HG03460 (cell line): Measurements from ENCODE around the gene HTATSF1.

Source experiments
- ATAC-seq: cut with Tn5 transposase; IDR thresholded peaks from one replicate; pipeline ENCODE4 v1.9.1; 2021; ENCODE audit not compliant: unreplicated experiment

The HTATSF1 gene

GRCh38 chrX:136496186-136496763, 1.1 kb upstream of the HTATSF1 start:
- no peak for ATAC-seq

DNA sequence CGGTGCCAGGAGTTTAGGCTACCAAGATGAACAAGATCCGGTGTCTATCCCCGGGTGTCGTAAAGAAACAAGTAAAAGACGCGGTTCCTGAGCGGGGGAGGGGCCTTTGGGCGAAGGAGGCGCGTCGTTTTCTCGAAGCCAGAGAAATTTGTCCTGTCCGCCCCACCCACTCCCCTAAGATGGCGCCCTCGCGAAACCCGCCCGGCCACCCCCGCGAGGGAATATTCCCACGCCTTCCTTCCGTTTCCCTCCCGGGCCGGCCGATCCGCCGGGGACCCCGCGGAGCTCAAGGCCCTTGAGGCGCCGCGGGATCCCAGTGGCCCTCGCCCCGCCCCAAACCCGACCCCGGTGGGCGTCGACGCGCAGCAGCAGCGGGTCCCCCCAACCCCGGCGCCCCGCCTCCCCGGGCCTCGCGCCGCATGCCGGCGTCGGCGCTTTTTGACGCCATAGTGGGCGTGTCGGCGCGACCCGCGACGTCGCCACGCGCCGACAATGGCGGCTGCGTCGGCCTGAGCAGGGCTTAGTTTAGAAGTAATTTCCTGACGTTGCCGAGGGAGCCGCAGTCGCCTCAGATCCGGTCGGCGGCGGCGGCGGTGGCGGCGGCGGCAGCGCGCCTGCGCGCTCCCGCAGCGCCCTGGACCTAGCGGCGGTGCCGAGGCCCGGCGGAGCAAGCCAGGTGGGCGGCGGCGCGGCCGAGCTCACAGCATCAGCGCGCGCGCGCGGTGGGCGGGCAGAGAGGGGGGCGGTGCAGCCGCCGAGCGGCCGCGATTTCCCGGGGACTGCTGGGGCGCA, 432 bp upstream of the HTATSF1 start:
- peak; percentile 78 for ATAC-seq

GRCh38 chrX:136519069-136519468, 21.7 kb downstream of the HTATSF1 start:
- ATAC-seq: no peak

DNA sequence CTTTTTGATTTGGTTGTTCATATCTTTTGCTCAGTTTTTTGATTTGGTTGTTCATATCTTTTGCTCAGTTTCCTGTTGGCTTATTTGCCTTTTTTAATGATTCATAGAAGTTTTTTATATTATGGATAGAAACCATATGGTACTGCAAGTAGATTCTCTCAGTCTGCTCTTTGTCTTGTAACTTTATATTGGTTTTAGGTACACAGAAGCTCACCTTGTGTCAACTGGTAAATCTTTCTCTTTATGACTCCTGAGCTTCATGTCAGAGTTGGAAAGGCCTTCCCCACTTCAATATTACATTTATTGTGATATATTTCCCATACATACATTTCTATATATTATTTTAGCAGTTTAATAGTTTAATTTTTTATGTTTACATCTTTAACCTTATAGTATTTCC, 26.4 kb downstream of the HTATSF1 start:
- ATAC-seq: no peak

GRCh38 chrX:136525738-136526606, 28.6 kb downstream of the HTATSF1 start:
- ATAC-seq: no peak

GRCh38 chrX:136528645-136529315, 31.4 kb downstream of the HTATSF1 start:
- ATAC-seq: no peak

DNA sequence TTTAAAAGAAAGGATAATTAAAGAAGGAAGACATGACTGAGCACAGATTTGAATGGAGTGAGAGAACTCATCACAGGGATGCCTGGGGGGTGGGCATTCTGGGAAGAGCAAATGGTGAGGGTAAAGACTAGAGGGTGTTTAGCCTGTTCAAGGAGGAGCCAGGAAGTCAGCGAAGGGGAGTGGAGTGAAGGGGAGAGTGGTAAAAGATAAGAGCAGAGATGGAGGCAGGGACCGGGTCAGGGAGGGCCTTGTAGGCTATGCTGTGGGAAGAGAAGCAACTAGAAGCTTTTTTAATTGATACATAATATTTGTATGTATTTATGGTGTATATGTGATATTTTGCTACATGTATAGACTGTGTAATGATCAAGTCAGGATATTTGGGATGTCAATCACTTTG, 32.4 kb downstream of the HTATSF1 start:
- ATAC-seq: no peak

DNA sequence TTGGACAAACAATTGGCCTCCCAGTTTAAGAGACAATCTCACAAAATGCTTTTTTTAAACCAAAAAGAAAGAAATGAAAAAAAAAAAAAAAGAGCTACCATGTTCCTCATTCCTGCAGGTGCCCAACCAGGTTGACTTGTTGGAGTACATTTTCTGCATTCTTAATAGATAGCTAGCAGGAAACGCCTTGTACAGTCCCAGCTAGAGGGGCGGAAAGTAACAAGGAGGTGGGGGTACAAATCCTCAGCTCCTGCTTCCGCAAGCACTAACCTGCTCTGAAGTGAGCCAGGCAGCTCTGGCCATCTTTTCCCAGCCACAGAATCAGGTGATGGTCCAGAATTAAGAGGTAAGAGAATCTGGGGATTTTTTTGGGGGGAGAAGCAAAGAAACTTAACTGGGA, 34.6 kb downstream of the HTATSF1 start, which contains the start of gene VGLL1:
VGLL1 (plus strand) TSS at position 265 of the 400 bp plus-strand sequence. CDS start 3,806 bp downstream, outside the sequence.
- no peak for ATAC-seq

DNA sequence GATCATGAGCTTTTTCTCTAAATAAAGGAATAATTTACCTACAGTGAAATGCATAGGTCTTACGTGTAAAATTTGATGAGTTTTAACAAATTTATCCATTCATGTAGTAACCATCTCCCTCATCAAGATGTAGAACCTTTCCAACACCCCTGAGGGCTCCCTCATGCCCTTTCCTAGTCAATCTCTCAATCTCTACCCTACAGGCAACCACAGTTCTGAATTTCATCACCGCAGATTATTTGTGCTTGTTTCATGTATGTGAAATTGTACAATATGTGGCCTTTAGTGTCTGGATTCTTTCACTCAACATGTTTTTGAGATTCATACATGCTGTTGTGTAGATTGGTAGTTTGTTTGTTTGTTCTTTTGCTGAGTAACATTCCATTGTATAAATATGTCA, 36.7 kb downstream of the HTATSF1 start:
- no peak for ATAC-seq

- no peak for ATAC-seq
Observed at GRCh38 chrX:136538811-136539210, 41.4 kb downstream of the HTATSF1 start.

GRCh38 chrX:136540226-136540625, 42.8 kb downstream of the HTATSF1 start:
- ATAC-seq: no peak

DNA sequence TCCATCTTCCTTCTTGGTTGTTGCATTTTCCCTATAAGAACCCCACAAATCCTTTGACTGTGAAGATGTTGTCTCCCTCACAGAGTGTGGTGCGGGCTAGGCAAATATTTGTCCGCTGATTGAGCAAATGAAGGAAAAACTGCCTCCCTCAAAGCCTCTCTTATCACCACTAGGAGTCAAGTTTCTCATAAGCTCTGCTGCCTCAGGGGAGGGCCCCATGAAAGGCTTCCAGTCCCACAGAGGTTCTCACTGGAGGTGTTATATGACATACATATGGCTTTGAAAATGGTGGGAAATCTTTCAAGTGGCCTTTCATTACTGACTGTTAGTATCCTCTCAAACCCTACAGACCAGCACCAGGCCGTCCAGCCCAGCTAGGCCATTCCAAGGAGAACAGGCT, 43.9 kb downstream of the HTATSF1 start:
- no peak for ATAC-seq

DNA sequence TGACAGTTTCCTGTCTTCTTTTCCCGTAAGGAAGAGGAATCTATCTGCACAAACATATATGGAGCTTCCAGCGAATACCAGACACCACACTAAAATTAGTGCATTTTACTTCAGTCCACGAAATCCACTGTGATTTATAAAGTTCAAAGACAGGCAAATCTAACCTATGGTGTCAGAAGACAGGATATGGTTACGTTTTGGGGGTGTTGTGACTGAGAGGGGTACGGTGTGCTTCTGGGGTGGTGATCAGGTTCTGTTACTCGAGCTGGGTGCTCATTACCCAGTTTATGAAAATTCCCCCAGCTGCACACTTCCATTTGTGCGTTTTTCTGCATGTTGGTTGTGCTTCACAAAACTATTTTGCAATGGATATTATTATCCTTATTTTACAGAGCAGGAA, 44.9 kb downstream of the HTATSF1 start:
- no peak for ATAC-seq

- no peak for ATAC-seq
Observed at GRCh38 chrX:136546371-136546781, 49.0 kb downstream of the HTATSF1 start.

- ATAC-seq: no peak
Observed at GRCh38 chrX:136549226-136549625, 51.8 kb downstream of the HTATSF1 start.

- ATAC-seq: no peak
Observed at GRCh38 chrX:136551410-136551809, 54.0 kb downstream of the HTATSF1 start.

- ATAC-seq: no peak
Observed at GRCh38 chrX:136555694-136556093, 58.3 kb downstream of the HTATSF1 start.
